AG04449 (cell line): Measurements from ENCODE around the gene NADK2.

ENCODE experiments used
- CTCF ChIA-PET: fragments of 350-600 bp; formaldehyde crosslinking; extraction: SDS; loops from one replicate; lab custom pipeline; 2021; ENCODE audit warnings: antibody characterized with exemption; lab: Yijun Ruan, JAX
- POLR2A ChIA-PET: fragments of 400-600, 350-600 bp; formaldehyde crosslinking; extraction: SDS; loops from one replicate; lab custom pipeline; 2020; ENCODE audit warnings: antibody characterized with exemption, inconsistent platforms; lab: Yijun Ruan, JAX
- DNase-seq: peaks from one replicate; pipeline ENCODE4 v3.0.0-alpha.2; 2010; ENCODE audit warnings: low read depth, low spot score
- H3K4me3 ChIP-seq: 2 replicates; pipeline ENCODE4 v1.5.1; 2011; ENCODE audit warnings: low read depth, mild to moderate bottlenecking, control low read depth, low read length
- CTCF ChIP-seq: IDR thresholded peaks from one replicate; pipeline ENCODE4 v1.5.1; 2011; ENCODE audit warnings: mild to moderate bottlenecking, moderate library complexity, low read length, control low read depth, inconsistent platforms; ENCODE audit not compliant: insufficient read depth; ENCODE audit errors: missing control alignments

The NADK2 gene

GRCh38 chr5:36179950-36180349, 61.8 kb downstream of the NADK2 start:
- CTCF ChIA-PET, result interaction anchor here (0.9 to 3.5 kb wide), 4 partner anchors 19 to 219 kb away, joined by 3 to 32 read pairs (median 10); partner anchors contain the start of gene NADK2
- DNase-seq, result no peak
- no peak for TF ChIP-seq CTCF
- POLR2A ChIA-PET, result no interaction called here
- H3K4me3 ChIP-seq, result no peak overlapping the region

DNA sequence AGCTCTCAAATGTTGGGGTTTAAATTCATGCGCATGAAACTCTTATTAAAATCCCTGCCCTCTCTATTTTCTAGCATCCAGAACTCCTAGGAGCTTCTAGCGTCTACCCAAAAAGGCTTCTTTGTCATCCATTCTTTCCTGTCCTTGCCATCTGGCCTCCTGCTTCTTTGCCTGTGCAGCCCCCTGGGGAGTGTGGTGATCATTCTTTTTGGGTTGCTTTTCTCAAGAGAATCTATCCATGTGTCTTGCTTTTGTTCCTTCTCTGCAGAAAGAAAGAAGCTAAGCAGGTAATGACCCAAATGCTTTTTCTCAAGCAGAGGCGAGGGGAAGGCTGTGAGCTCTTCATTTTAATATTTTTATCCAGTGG, 63.2 kb downstream of the NADK2 start:
- no peak overlapping the region for H3K4me3 ChIP-seq
- DNase-seq, result no peak
- no peak for TF ChIP-seq CTCF
- POLR2A ChIA-PET, result no interaction called here
- CTCF ChIA-PET, result interaction anchor here (0.7 to 3.6 kb wide), 37 partner anchors 9 to 523 kb away, joined by 3 to 47 read pairs (median 6); partner anchors contain the start of genes NADK2 and RANBP3L

DNA sequence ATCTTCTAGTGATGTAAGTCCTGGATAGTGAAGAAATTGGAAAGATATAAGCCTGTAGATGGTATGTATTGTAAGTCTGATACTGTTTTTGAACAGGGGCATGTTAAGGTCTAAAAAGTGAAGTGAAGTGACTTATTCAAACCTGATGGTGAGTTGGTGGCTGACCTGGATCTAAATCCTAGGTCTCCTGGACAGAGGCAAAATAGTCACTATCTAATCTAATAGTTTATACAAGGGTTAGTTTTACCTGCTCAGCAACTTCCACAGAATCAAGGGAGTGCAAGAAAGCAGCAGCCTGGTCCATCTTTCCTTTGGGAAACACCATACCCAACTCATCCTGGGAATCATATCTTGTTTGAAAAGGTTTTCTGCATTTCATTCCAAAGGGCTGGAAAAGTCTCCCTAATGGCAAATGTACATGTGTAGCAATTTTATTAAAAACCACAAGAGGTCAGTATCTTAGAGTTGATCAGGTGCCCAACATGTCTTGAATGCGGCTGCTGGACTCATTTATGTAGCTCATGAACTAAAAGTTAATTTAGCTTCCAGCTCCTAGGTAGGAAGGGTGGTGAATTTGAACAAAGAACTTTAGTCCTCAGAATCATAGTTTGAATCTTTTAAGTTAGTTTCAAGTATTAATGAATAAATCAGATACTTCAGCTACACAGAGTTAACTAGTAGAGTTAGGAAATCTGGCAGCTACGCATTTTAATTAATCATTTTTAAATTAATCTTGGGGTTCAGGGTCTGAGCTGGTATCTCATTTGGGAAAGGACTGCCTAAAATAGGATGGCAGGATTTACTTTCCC, 63.8 kb downstream of the NADK2 start:
- no peak overlapping the region for H3K4me3 ChIP-seq
- CTCF ChIA-PET, result interaction anchor here (0.6 to 3.6 kb wide), 45 partner anchors 9 to 523 kb away, joined by 3 to 47 read pairs (median 5); partner anchors contain the start of genes NADK2 and RANBP3L
- TF ChIP-seq CTCF, result peak; percentile 33
- POLR2A ChIA-PET, result no interaction called here
- DNase-seq, result no peak

DNA sequence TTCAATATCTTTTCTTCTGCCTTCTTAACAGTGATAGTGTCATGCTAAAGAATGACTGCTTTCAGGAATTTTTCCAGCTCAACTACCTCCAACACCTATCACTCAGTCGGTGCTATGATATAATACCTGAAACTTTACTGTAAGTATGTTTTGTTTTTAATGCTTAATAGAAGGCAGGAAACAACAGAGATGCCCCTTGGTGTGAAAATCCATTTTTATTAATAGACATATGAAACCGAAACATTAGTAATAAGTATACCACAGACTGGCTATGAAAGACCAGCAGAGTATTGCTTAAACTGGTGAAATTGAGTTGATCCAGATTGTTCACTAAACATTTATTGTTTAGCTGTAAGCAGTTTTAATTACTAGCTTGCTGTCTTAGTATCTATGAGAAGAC, 64.6 kb downstream of the NADK2 start:
- CTCF ChIA-PET, result interaction anchor here (0.6 to 3.6 kb wide), 27 partner anchors 9 to 524 kb away, joined by 3 to 47 read pairs (median 4); partner anchors contain the start of gene NADK2
- POLR2A ChIA-PET, result no interaction called here
- no peak for TF ChIP-seq CTCF
- no peak for DNase-seq
- H3K4me3 ChIP-seq, result no peak overlapping the region

DNA sequence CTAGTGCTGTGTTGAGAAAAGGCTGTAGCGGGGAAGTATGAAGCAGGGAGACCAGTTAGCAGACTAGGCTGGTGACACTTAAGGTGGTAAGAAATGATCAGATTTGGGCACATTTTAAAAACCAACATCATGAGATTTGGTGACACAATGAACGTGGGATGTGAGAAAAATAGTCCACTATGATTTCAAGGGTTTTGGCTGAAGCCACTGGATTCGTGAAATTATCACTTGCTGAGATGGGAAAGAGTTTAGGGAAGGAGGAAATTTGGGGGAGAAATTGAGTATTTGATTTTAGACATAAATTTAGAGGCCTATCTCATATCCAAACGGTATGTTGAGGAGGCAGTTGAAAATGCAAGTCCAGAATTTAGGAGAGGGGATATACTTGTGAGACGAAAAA, 66.7 kb downstream of the NADK2 start:
- POLR2A ChIA-PET, result no interaction called here
- no peak for TF ChIP-seq CTCF
- no peak overlapping the region for H3K4me3 ChIP-seq
- CTCF ChIA-PET, result interaction anchor here (0.7 kb wide), 1 partner anchor 130 kb away, joined by 3 read pairs; no protein-coding TSS in a partner anchor
- no peak for DNase-seq

- POLR2A ChIA-PET, result no interaction called here
- CTCF ChIA-PET, result interaction anchor here (1.5 kb wide), 1 partner anchor 10 kb away, joined by 3 read pairs; no protein-coding TSS in a partner anchor
These were observed 67.6 kb downstream of the NADK2 start for GRCh38 chr5:36174119-36174518.

More at GRCh38 chr5:36174119-36174518, 67.6 kb downstream of the NADK2 start:
- no peak for TF ChIP-seq CTCF
- DNase-seq, result no peak
- no peak overlapping the region for H3K4me3 ChIP-seq
